Measurements from ENCODE around the gene JHY.
A peak's percentile ranks its signal among the peaks of the same experiment; 100 is the strongest.

Gene JHY

GRCh38 chr11:122882189-122882856 lies at the start of gene JHY:
Gene JHY (plus strand): TSS chr11:122882759. CDS start chr11:122885850, 3,091 bp downstream.
- Histone ChIP-seq H3K36me3 (ENCODE audit: insufficient read depth, low read length) (no peaks in the 10 kb centered on the region), H3K79me2 (ENCODE audit: insufficient read depth, low read length) (no peaks in the 10 kb centered on the region), H3K27ac (ENCODE audit: low read length) (no peak within 1 kb of the TSS), H3K9me3 (ENCODE audit: insufficient read depth, low read length, severe bottlenecking) (no peaks in the 10 kb centered on the region), H4K20me1 (ENCODE audit: insufficient read depth, low read length) (no peaks in the 10 kb centered on the region), H3K9ac (ENCODE audit: low read depth, low read length) (no peak within 1 kb of the TSS), H3K27me3 (ENCODE audit: insufficient read depth, low read length, poor library complexity) (peaks cover 54% of the 10 kb centered on the region), H3K4me1 (ENCODE audit: insufficient read depth, low read length) (no peaks in the 10 kb centered on the region), H3K4me2 (ENCODE audit: insufficient read depth, low read length) (peak within 1 kb of the TSS; percentile 38; the same call in 1 of the 2 replicates), H2AFZ (ENCODE audit: low read depth, low read length) (no peak within 1 kb of the TSS), H3K4me3 (ENCODE audit: low read depth in 1 of 2, low read length in 2 of 2) (no peak within 1 kb of the TSS)
- ATAC-seq (ENCODE audit: insufficient read depth, low read depth): no peak
- TF ChIP-seq CTCF (IDR thresholded peaks at IDR 0.05; ENCODE audit: borderline replicate concordance, extremely low read depth, low read length, poor library complexity, severe bottlenecking) (no peak), EZH2 (IDR thresholded peaks at IDR 0.05; ENCODE audit: borderline replicate concordance, low read depth, low read length, severe bottlenecking) (peak; percentile 61)
- no peak for DNase-seq

GRCh38 chr11:122833846-122834464 lies 48.6 kb upstream of the JHY start:
- no peak for DNase-seq

GRCh38 chr11:122836916-122837315 lies 45.6 kb upstream of the JHY start:
- no peak for ATAC-seq (ENCODE audit: insufficient read depth, low read depth)
- no peaks in the 10 kb centered on the region for H3K27me3 ChIP-seq (ENCODE audit: insufficient read depth, low read length, poor library complexity)
- H3K4me1 ChIP-seq (ENCODE audit: insufficient read depth, low read length): no peaks in the 10 kb centered on the region
- H3K36me3 ChIP-seq (ENCODE audit: insufficient read depth, low read length): no peaks in the 10 kb centered on the region
- no peak overlapping the region for H3K4me3 ChIP-seq (ENCODE audit: low read depth in 1 of 2, low read length in 2 of 2)
- no peaks in the 10 kb centered on the region for H4K20me1 ChIP-seq (ENCODE audit: insufficient read depth, low read length)
- no peak for DNase-seq
- H3K27ac ChIP-seq (ENCODE audit: low read length): no peak overlapping the region
- no peak for TF ChIP-seq CTCF (IDR thresholded peaks at IDR 0.05; ENCODE audit: borderline replicate concordance, extremely low read depth, low read length, poor library complexity, severe bottlenecking)
- no peak for TF ChIP-seq EZH2 (IDR thresholded peaks at IDR 0.05; ENCODE audit: borderline replicate concordance, low read depth, low read length, severe bottlenecking)
- no peaks in the 10 kb centered on the region for H3K79me2 ChIP-seq (ENCODE audit: insufficient read depth, low read length)
- H3K4me2 ChIP-seq (ENCODE audit: insufficient read depth, low read length): no peak overlapping the region
- H2AFZ ChIP-seq (ENCODE audit: low read depth, low read length): no peak overlapping the region
- no peak overlapping the region for H3K9ac ChIP-seq (ENCODE audit: low read depth, low read length)
- H3K9me3 ChIP-seq (ENCODE audit: insufficient read depth, low read length, severe bottlenecking): no peaks in the 10 kb centered on the region

More at GRCh38 chr11:122833846-122834464, 48.6 kb upstream of the JHY start:
- H3K79me2 ChIP-seq (ENCODE audit: insufficient read depth, low read length): no peaks in the 10 kb centered on the region
- H2AFZ ChIP-seq (ENCODE audit: low read depth, low read length): no peak overlapping the region
- no peaks in the 10 kb centered on the region for H3K27me3 ChIP-seq (ENCODE audit: insufficient read depth, low read length, poor library complexity)
- H3K4me2 ChIP-seq (ENCODE audit: insufficient read depth, low read length): no peak overlapping the region
- no peaks in the 10 kb centered on the region for H3K9me3 ChIP-seq (ENCODE audit: insufficient read depth, low read length, severe bottlenecking)
- H3K4me1 ChIP-seq (ENCODE audit: insufficient read depth, low read length): no peaks in the 10 kb centered on the region
- no peak for ATAC-seq (ENCODE audit: insufficient read depth, low read depth)
- TF ChIP-seq CTCF (IDR thresholded peaks at IDR 0.05; ENCODE audit: borderline replicate concordance, extremely low read depth, low read length, poor library complexity, severe bottlenecking) (no peak), EZH2 (IDR thresholded peaks at IDR 0.05; ENCODE audit: borderline replicate concordance, low read depth, low read length, severe bottlenecking) (no peak)
- H3K4me3 ChIP-seq (ENCODE audit: low read depth in 1 of 2, low read length in 2 of 2): no peak overlapping the region
- H3K9ac ChIP-seq (ENCODE audit: low read depth, low read length): no peak overlapping the region
- no peak overlapping the region for H3K27ac ChIP-seq (ENCODE audit: low read length)
- H3K36me3 ChIP-seq (ENCODE audit: insufficient read depth, low read length): no peaks in the 10 kb centered on the region
- H4K20me1 ChIP-seq (ENCODE audit: insufficient read depth, low read length): no peaks in the 10 kb centered on the region

Data from DND-41 (cell line).